K562 (cell line): Measurements from ENCODE around the gene SPPL2C. TPM values are rescaled to one million over a fixed set of nuclear protein-coding genes. Genes with fewer than 3 reads are reported as not detected.

ENCODE experiments used
- ATAC-seq: fragments of 200-7000 bp; cut with Tn5 transposase; 3 replicates; pipeline ENCODE4 v1.9.1; 2020; ENCODE audit warnings: moderate library complexity
- BruUV-seq: library from RNA; stranded (reverse); fragments of 400-500 nt; replicated peaks from 2 replicates; lab custom pipeline; 2021; lab: Mats Ljungman, UMichigan
- CTCF ChIA-PET: fragments of 300-600 bp; formaldehyde crosslinking; extraction: SDS; loops from one replicate; lab custom pipeline; 2021; ENCODE audit warnings: low intra/inter-chr PET ratio; lab: Yijun Ruan, JAX
- POLR2A ChIA-PET: fragments of 300-600, 350-650 bp; sonication (Branson Sonifier 250); formaldehyde crosslinking; extraction: SDS; loops from one replicate; lab custom pipeline; 2021; ENCODE audit warnings: antibody characterized with exemption, inconsistent platforms; lab: Yijun Ruan, JAX
- DNase-seq, 4 experiments: peaks; one replicate each; pipeline versions ENCODE4 v3.0.0 to v3.0.0-alpha.2; 2011 to 2018; ENCODE audit warnings: low spot score in 3 of 4, mixed read lengths in 3 of 4; ENCODE audit errors: extremely low read depth in 1 of 4
- FAIRE-seq: peaks from 2 replicates; lab custom pipeline; 2011; peaks lifted over from hg19 to GRCh38; lab: Jason Lieb, UNC
- H2AFZ ChIP-seq: 2 replicates; pipeline ENCODE4 v1.6.0; 2011; ENCODE audit warnings: low read depth, low read length, control low read depth, inconsistent platforms
- H3K27ac ChIP-seq: fragments of 200-600 bp; 3 replicates; pipeline ENCODE4 v1.8.0; 2011; ENCODE audit warnings: low read depth, mild to moderate bottlenecking, control low read depth, inconsistent platforms, low read length, moderate library complexity, mixed read lengths; ENCODE audit errors: extremely low read depth
- H3K27me3 ChIP-seq, 2 experiments: fragments of 300-600 bp in 1 of 2; 2 replicates in 1 of 2; 3 replicates in 1 of 2; pipeline versions ENCODE4 v1.6.0 to v1.8.0; 2011; ENCODE audit warnings: inconsistent platforms in 2 of 2, low read length in 2 of 2, mild to moderate bottlenecking in 1 of 2, mixed read lengths in 1 of 2, moderate library complexity in 1 of 2; ENCODE audit not compliant: control insufficient read depth in 2 of 2, insufficient read depth in 2 of 2
- H3K36me3 ChIP-seq: fragments of 300-600 bp; 3 replicates; pipeline ENCODE4 v1.8.0; 2011; ENCODE audit warnings: mild to moderate bottlenecking, low read length, inconsistent platforms; ENCODE audit not compliant: control insufficient read depth, insufficient read depth
- H3K4me1 ChIP-seq, 2 experiments: fragments of 200-600 bp in 1 of 2; replicated peaks in 1 of 2; 2 replicates in 1 of 2; 3 replicates in 1 of 2; pipeline versions ENCODE4 v1.5.1 to v1.8.0; 2011; ENCODE audit warnings: inconsistent platforms in 2 of 2, low read length in 2 of 2, mild to moderate bottlenecking in 1 of 2, mixed read lengths in 1 of 2, moderate library complexity in 1 of 2; ENCODE audit not compliant: control insufficient read depth in 2 of 2, insufficient read depth in 2 of 2
- H3K4me2 ChIP-seq: 2 replicates; pipeline ENCODE4 v1.6.1; 2011; ENCODE audit warnings: low read length, control low read depth, inconsistent platforms, mixed read lengths; ENCODE audit not compliant: insufficient read depth
- H3K4me3 ChIP-seq: fragments of 200-600 bp; sonication (generic), shearing (Covaris generic); 2 replicates; pipeline ENCODE4 v1.5.1; 2016; ENCODE audit warnings: control low read depth, inconsistent platforms
- H3K79me2 ChIP-seq: fragments of 200-600 bp; 3 replicates; pipeline ENCODE4 v1.8.0; 2011; ENCODE audit warnings: low read length, inconsistent platforms; ENCODE audit not compliant: control insufficient read depth, insufficient read depth
- H3K9ac ChIP-seq, 2 experiments: 2 replicates each; pipeline versions ENCODE4 v1.6.0 to v1.6.1; 2011; ENCODE audit warnings: low read depth in 2 of 2, low read length in 2 of 2, control low read depth in 1 of 2, inconsistent platforms in 1 of 2, mild to moderate bottlenecking in 1 of 2, mixed read lengths in 1 of 2; ENCODE audit not compliant: insufficient read depth in 1 of 2
- H3K9me1 ChIP-seq: one replicate; pipeline ENCODE4 v1.6.0; 2011; ENCODE audit warnings: inconsistent platforms, mild to moderate bottlenecking, low read length, moderate library complexity; ENCODE audit not compliant: control insufficient read depth, insufficient read depth
- H3K9me3 ChIP-seq: replicated peaks from 2 replicates; pipeline ENCODE4 v1.5.1; 2011; ENCODE audit warnings: low read depth, low read length, inconsistent platforms; ENCODE audit not compliant: control insufficient read depth, insufficient read depth
- H4K20me1 ChIP-seq: replicated peaks from 2 replicates; pipeline ENCODE4 v1.6.1; 2011; ENCODE audit warnings: low read length, inconsistent platforms, mixed read lengths; ENCODE audit not compliant: control insufficient read depth, insufficient read depth
- RBM25 ChIP-seq: fragments of 200-400 bp; formaldehyde crosslinking; IDR thresholded peaks from 2 replicates; pipeline ENCODE4 v1.6.1; 2018; ENCODE audit warnings: low read length, low read depth, moderate library complexity; ENCODE audit not compliant: severe bottlenecking
- WGBS: fragments of 100-300 bp; shearing (Covaris generic); methylation state at CpG from one replicate; pipeline ENCODE4 v1.1.6; 2016; ENCODE audit warnings: low coverage, mixed read lengths; ENCODE audit not compliant: insufficient coverage; ENCODE audit errors: missing lambda C conversion rate; 5-methylcytosine and 5-hydroxymethylcytosine counted together
- in situ Hi-C: fragments of 300-500 bp; cut with MboI; formaldehyde crosslinking; loops from 4 replicates; pipeline ENCODE4 v1.15.0; 2018; ENCODE audit warnings: inconsistent platforms, mixed read lengths
- intact Hi-C: fragments of 100-400 bp; cut with micrococcal nuclease; formaldehyde crosslinking; loops from 2 replicates; pipeline ENCODE4 v1.14.2; 2022
- polyA plus RNA-seq, 8 experiments: library from polyadenylated mRNA; depleted of rRNA in 4 of 8; stranded (reverse) in 5 of 8; unstranded in 3 of 8; fragments of >200 nt; fragmentation: Nextera tagmentation in 2 of 8; fragmentation: Illumina TruSeq in 1 of 8; extraction: Ambion mirVana in 2 of 8; extraction: Trizol in 1 of 8; gene quantifications; 2 replicates each; pipeline versions ENCODE4 v1.2.1 to v1.2.3, GENCODE V29; 2011 to 2014; ENCODE audit warnings: inconsistent platforms in 1 of 8, missing spikeins in 1 of 8
- total RNA-seq, 7 experiments: library from RNA; depleted of rRNA in 6 of 7; stranded (reverse); fragments of >200 nt in 6 of 7; fragmentation: Illumina TruSeq in 2 of 7; extraction: Trizol in 2 of 7; gene quantifications; 2 replicates each; pipeline versions ENCODE4 v1.2.1 to v1.2.3, GENCODE V29; 2011 to 2021; ENCODE audit warnings: low replicate concordance in 1 of 7
- TF ChIP-seq, protein P1 (sequence below), 3 experiments: IDR thresholded peaks in 2 of 3; conservative IDR thresholded peaks in 1 of 3; 2 replicates each; pipeline ENCODE4 v1.5.1; 2011 to 2012; ENCODE audit warnings: low read length in 3 of 3, mild to moderate bottlenecking in 3 of 3, control low read depth in 2 of 3, improper control_type of control experiment in 1 of 3, inconsistent platforms in 1 of 3, low read depth in 1 of 3, mixed read lengths in 1 of 3, moderate library complexity in 1 of 3; ENCODE audit not compliant: insufficient read depth in 2 of 3
- TF ChIP-seq, protein P2 (sequence below): fragments of 250-450 bp; sonication (Bioruptor Pico); IDR thresholded peaks from 2 replicates; pipeline ENCODE4 v1.5.0; 2020; ENCODE audit warnings: mild to moderate bottlenecking

SPPL2C gene
- total and polyA plus RNA-seq, 9 of the 15 experiments (the other 6 are each of a cell fraction or from before 2014, with no cell fraction given), result not detected

DNA sequence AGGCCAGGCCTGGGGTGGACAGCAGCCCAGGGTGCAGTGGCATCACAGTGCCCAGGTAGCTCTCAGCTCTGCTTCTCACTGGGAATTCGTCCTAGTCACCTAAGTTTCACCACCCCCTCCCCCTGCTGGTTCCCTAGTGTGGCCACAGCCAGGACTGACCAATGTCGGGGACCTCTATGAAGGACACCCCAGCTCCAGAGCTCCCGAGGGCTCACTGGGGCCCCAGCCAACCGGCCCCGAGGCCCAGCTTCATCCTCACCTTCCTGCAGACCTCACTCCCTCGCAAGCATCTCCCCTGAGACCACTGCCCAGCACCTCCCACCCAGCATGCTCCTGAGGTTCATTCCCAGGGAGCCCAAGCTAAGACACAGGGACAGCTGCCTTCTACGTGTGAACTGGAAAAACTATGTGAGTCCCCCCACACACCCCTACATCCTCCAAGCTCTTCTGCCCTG lies 4.9 kb downstream of the SPPL2C start (continued):
- TF ChIP-seq, protein P1, sequence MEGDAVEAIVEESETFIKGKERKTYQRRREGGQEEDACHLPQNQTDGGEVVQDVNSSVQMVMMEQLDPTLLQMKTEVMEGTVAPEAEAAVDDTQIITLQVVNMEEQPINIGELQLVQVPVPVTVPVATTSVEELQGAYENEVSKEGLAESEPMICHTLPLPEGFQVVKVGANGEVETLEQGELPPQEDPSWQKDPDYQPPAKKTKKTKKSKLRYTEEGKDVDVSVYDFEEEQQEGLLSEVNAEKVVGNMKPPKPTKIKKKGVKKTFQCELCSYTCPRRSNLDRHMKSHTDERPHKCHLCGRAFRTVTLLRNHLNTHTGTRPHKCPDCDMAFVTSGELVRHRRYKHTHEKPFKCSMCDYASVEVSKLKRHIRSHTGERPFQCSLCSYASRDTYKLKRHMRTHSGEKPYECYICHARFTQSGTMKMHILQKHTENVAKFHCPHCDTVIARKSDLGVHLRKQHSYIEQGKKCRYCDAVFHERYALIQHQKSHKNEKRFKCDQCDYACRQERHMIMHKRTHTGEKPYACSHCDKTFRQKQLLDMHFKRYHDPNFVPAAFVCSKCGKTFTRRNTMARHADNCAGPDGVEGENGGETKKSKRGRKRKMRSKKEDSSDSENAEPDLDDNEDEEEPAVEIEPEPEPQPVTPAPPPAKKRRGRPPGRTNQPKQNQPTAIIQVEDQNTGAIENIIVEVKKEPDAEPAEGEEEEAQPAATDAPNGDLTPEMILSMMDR (IDR thresholded peaks at IDR 0.05 in 2 of 3, conservative IDR thresholded peaks at IDR 0.05 in 1 of 3; ENCODE audit: insufficient read depth in 2 of 3, low read depth in 1 of 3, low read length in 3 of 3), result no peak

- Histone ChIP-seq H3K4me3 (no peak overlapping the region), H3K9me1 (no peaks in the 10 kb centered on the region), H2AFZ (no peak overlapping the region), H3K4me2 (no peak overlapping the region), H3K9ac (no peak overlapping the region), H3K27me3 (peaks cover 10 to 55% of the 10 kb centered on the region in 2 experiments; a peak in 3 of 5 replicates), H3K79me2 (no peaks in the 10 kb centered on the region), H3K9me3 (no peaks in the 10 kb centered on the region), H4K20me1 (no peaks in the 10 kb centered on the region), H3K36me3 (no peaks in the 10 kb centered on the region), H3K4me1 (peaks cover 0 to 17% of the 10 kb centered on the region in 2 experiments; a peak in 2 of 5 replicates), H3K27ac (no peak overlapping the region)
- POLR2A ChIA-PET, result interaction anchor here (0.7 kb wide), 1 partner anchor 13 kb away, joined by 3 read pairs; no protein-coding TSS in a partner anchor
- ATAC-seq (no peak), DNase-seq (no peak), FAIRE-seq (no peak)
- peak; percentile 19 for TF ChIP-seq RBM25
- TF ChIP-seq, protein P2, sequence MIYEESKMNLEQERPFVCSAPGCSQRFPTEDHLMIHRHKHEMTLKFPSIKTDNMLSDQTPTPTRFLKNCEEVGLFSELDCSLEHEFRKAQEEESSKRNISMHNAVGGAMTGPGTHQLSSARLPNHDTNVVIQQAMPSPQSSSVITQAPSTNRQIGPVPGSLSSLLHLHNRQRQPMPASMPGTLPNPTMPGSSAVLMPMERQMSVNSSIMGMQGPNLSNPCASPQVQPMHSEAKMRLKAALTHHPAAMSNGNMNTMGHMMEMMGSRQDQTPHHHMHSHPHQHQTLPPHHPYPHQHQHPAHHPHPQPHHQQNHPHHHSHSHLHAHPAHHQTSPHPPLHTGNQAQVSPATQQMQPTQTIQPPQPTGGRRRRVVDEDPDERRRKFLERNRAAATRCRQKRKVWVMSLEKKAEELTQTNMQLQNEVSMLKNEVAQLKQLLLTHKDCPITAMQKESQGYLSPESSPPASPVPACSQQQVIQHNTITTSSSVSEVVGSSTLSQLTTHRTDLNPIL, result no peak
- CTCF ChIA-PET, result no interaction called here
- in situ Hi-C loops, result no loop called here
- intact Hi-C loops, result loop anchor here (10.0 kb wide), 1 partner anchor 455 kb away; no protein-coding TSS in a partner anchor
- WGBS, result 3% methylated on average over 4 of the region's 4 CpGs
- no TSS peak for BruUV-seq
These were observed 5.3 kb downstream of the SPPL2C start for GRCh38 chr17:45850011-45850410.
